IMR-90 (cell line): Measurements from ENCODE around the gene AGBL1. TPM values are rescaled to one million over a fixed set of nuclear protein-coding genes. Genes with fewer than 3 reads are reported as not detected.

ENCODE experiments used
- ATAC-seq: fragments of 200-7000 bp; cut with Tn5 transposase; 2 replicates; pipeline ENCODE4 v1.9.1; 2020; ENCODE audit warnings: low read depth, mild to moderate bottlenecking, moderate library complexity
- BruUV-seq: library from RNA; stranded (reverse); fragments of 400-500 nt; replicated peaks from 2 replicates; lab custom pipeline; 2021; lab: Mats Ljungman, UMichigan
- CTCF ChIA-PET: fragments of 300-600 bp; formaldehyde crosslinking; extraction: SDS; loops from one replicate; lab custom pipeline; 2021; ENCODE audit warnings: antibody characterized with exemption; lab: Yijun Ruan, JAX
- POLR2A ChIA-PET: fragments of 300-600 bp; sonication (Branson Sonifier 250); formaldehyde crosslinking; loops from one replicate; lab custom pipeline; 2022; ENCODE audit warnings: antibody characterized with exemption; ENCODE audit not compliant: unreplicated experiment; lab: Charles Lee
- DNase-seq: peaks from one replicate; pipeline ENCODE4 v3.0.0; 2013
- H2AFZ ChIP-seq: replicated peaks from 2 replicates; pipeline ENCODE3; 2013; ENCODE audit warnings: low read length, mild to moderate bottlenecking; ENCODE audit not compliant: poor library complexity
- H2AK5ac ChIP-seq: 2 replicates; pipeline ENCODE4 v1.6.1; 2013; ENCODE audit warnings: low read depth, low read length, inconsistent platforms
- H2AK9ac ChIP-seq: replicated peaks from 2 replicates; pipeline ENCODE3; 2013; ENCODE audit warnings: mild to moderate bottlenecking, low read depth, low read length, moderate library complexity; ENCODE audit not compliant: poor library complexity
- H2BK120ac ChIP-seq: 2 replicates; pipeline ENCODE4 v1.6.1; 2013; ENCODE audit warnings: low read depth, low read length, inconsistent platforms
- H2BK15ac ChIP-seq: 3 replicates; pipeline ENCODE4 v1.6.1; 2013; ENCODE audit warnings: low read depth, low read length, inconsistent platforms
- H2BK20ac ChIP-seq: 2 replicates; pipeline ENCODE4 v1.6.1; 2013; ENCODE audit warnings: low read depth, mild to moderate bottlenecking, inconsistent platforms, low read length, moderate library complexity
- H2BK5ac ChIP-seq: 2 replicates; pipeline ENCODE4 v1.6.1; 2013; ENCODE audit warnings: mild to moderate bottlenecking, low read depth, low read length, inconsistent platforms; ENCODE audit not compliant: poor library complexity, severe bottlenecking
- H3K14ac ChIP-seq: replicated peaks from 2 replicates; pipeline ENCODE4 v1.6.1; 2013; ENCODE audit warnings: low read depth, low read length, inconsistent platforms
- H3K18ac ChIP-seq: 2 replicates; pipeline ENCODE4 v1.6.1; 2013; ENCODE audit warnings: low read depth, low read length, control low read depth
- H3K23ac ChIP-seq: 2 replicates; pipeline ENCODE4 v1.6.1; 2013; ENCODE audit warnings: low read depth, low read length, inconsistent platforms
- H3K27ac ChIP-seq: 2 replicates; pipeline ENCODE4 v1.5.1; 2013; ENCODE audit warnings: mild to moderate bottlenecking, control low read depth, low read length; ENCODE audit not compliant: insufficient read depth
- H3K27me3 ChIP-seq: 2 replicates; pipeline ENCODE4 v1.6.1; 2013; ENCODE audit warnings: low read length; ENCODE audit not compliant: control insufficient read depth, insufficient read depth
- H3K36me3 ChIP-seq: 2 replicates; pipeline ENCODE4 v1.6.1; 2013; ENCODE audit warnings: low read length, mixed read lengths; ENCODE audit not compliant: control insufficient read depth, insufficient read depth
- H3K4ac ChIP-seq: 2 replicates; pipeline ENCODE4 v1.6.1; 2013; ENCODE audit warnings: low read depth, low read length, inconsistent platforms
- H3K4me1 ChIP-seq: 2 replicates; pipeline ENCODE4 v1.6.1; 2013; ENCODE audit warnings: low read length, mixed read lengths; ENCODE audit not compliant: control insufficient read depth, insufficient read depth
- H3K4me2 ChIP-seq: 2 replicates; pipeline ENCODE4 v1.6.1; 2013; ENCODE audit warnings: low read depth, mild to moderate bottlenecking, control low read depth, low read length, moderate library complexity
- H3K4me3 ChIP-seq: 2 replicates; pipeline ENCODE4 v1.5.1; 2013; ENCODE audit warnings: low read depth, mild to moderate bottlenecking, control low read depth, low read length, moderate library complexity; ENCODE audit not compliant: insufficient read depth
- H3K56ac ChIP-seq: 2 replicates; pipeline ENCODE4 v1.6.1; 2013; ENCODE audit warnings: low read length, inconsistent platforms; ENCODE audit not compliant: insufficient read depth; ENCODE audit errors: extremely low read depth
- H3K79me1 ChIP-seq, 2 experiments: 2 replicates each; pipeline ENCODE4 v1.6.1; 2013; ENCODE audit warnings: low read length in 2 of 2, inconsistent platforms in 1 of 2, low read depth in 1 of 2
- H3K9ac ChIP-seq: 2 replicates; pipeline ENCODE4 v1.6.1; 2013; ENCODE audit warnings: low read depth, low read length, control low read depth
- H3K9me1 ChIP-seq: 2 replicates; pipeline ENCODE4 v1.6.1; 2013; ENCODE audit warnings: low read length, inconsistent platforms; ENCODE audit not compliant: insufficient read depth
- H3K9me3 ChIP-seq: 2 replicates; pipeline ENCODE4 v1.6.1; 2013; ENCODE audit warnings: low read length; ENCODE audit not compliant: control insufficient read depth, insufficient read depth
- H4K20me1 ChIP-seq: 2 replicates; pipeline ENCODE4 v1.6.1; 2013; ENCODE audit warnings: low read length, inconsistent platforms; ENCODE audit not compliant: insufficient read depth
- H4K5ac ChIP-seq: 2 replicates; pipeline ENCODE4 v1.6.1; 2013; ENCODE audit warnings: mild to moderate bottlenecking, low read depth, low read length, control low read depth
- H4K8ac ChIP-seq, 2 experiments: 2 replicates each; pipeline ENCODE4 v1.6.1; 2013; ENCODE audit warnings: low read depth in 2 of 2, low read length in 2 of 2, control low read depth in 1 of 2, inconsistent platforms in 1 of 2
- H4K91ac ChIP-seq: 2 replicates; pipeline ENCODE4 v1.6.1; 2013; ENCODE audit warnings: low read depth, low read length, inconsistent platforms; ENCODE audit not compliant: insufficient read depth
- BHLHE40 ChIP-seq: fragments of 150-350 bp; IDR thresholded peaks from 2 replicates; pipeline ENCODE4 v1.6.1; 2016; ENCODE audit warnings: mild to moderate bottlenecking, low read depth, low read length
- CEBPB ChIP-seq: IDR thresholded peaks from 2 replicates; pipeline ENCODE4 v1.6.1; 2012; ENCODE audit warnings: low read depth, low read length, improper control_type of control experiment
- CHD1 ChIP-seq: IDR thresholded peaks from 2 replicates; pipeline ENCODE4 v1.6.1; 2012; ENCODE audit warnings: low read depth, low read length, improper control_type of control experiment
- FOS ChIP-seq: fragments of 150-350 bp; IDR thresholded peaks from 2 replicates; pipeline ENCODE4 v1.6.1; 2016; ENCODE audit warnings: low read depth, low read length
- MAFK ChIP-seq: IDR thresholded peaks from 2 replicates; pipeline ENCODE4 v1.6.1; 2012; ENCODE audit warnings: low read depth, low read length, improper control_type of control experiment
- MAZ ChIP-seq: IDR thresholded peaks from 2 replicates; pipeline ENCODE4 v1.6.1; 2012; ENCODE audit warnings: low read depth, mild to moderate bottlenecking, low read length, improper control_type of control experiment, moderate library complexity, borderline replicate concordance
- MXI1 ChIP-seq: IDR thresholded peaks from 2 replicates; pipeline ENCODE4 v1.6.1; 2012; ENCODE audit warnings: low read depth, mild to moderate bottlenecking, low read length, moderate library complexity, borderline replicate concordance
- NFE2L2 ChIP-seq: fragments of 150-350 bp; IDR thresholded peaks from 2 replicates; pipeline ENCODE4 v1.6.1; 2016; ENCODE audit warnings: low read depth, mild to moderate bottlenecking, low read length
- POLR2A ChIP-seq: IDR thresholded peaks from 2 replicates; pipeline ENCODE4 v1.6.1; 2012; ENCODE audit warnings: mild to moderate bottlenecking, low read depth, low read length
- RAD21 ChIP-seq: IDR thresholded peaks from 2 replicates; pipeline ENCODE4 v1.6.1; 2012; ENCODE audit warnings: low read length, improper control_type of control experiment
- RCOR1 ChIP-seq: IDR thresholded peaks from 2 replicates; pipeline ENCODE4 v1.6.1; 2012; ENCODE audit warnings: mild to moderate bottlenecking, low read length, improper control_type of control experiment; ENCODE audit not compliant: insufficient replicate concordance
- RFX5 ChIP-seq: IDR thresholded peaks from 2 replicates; pipeline ENCODE4 v1.8.0; 2012; ENCODE audit warnings: low read depth, mild to moderate bottlenecking, low read length, moderate library complexity
- SMC3 ChIP-seq: fragments of 150-350 bp; IDR thresholded peaks from 2 replicates; pipeline ENCODE4 v1.6.1; 2016; ENCODE audit warnings: low read depth, mild to moderate bottlenecking, antibody characterized with exemption, low read length, moderate library complexity
- USF2 ChIP-seq: fragments of 150-350 bp; IDR thresholded peaks from 2 replicates; pipeline ENCODE4 v1.6.1; 2017; ENCODE audit warnings: mild to moderate bottlenecking, antibody characterized with exemption, low read length, low read depth
- WGBS, 2 experiments: methylation state at CpG; one replicate each; pipeline versions ENCODE4 v1.1.5 to v1.1.7; 2013; ENCODE audit warnings: missing lambda C conversion rate in 2 of 2; ENCODE audit not compliant: insufficient read length in 1 of 2; ENCODE audit errors: extremely low coverage in 2 of 2; 5-methylcytosine and 5-hydroxymethylcytosine counted together
- dilution Hi-C: fragments of 300-500 bp; cut with HindIII; formaldehyde crosslinking; loops from one replicate; pipeline ENCODE4 v1.14.3; 2018; ENCODE audit warnings: low sequenced_read_pairs; ENCODE audit not compliant: unreplicated experiment
- in situ Hi-C: fragments of 300-500 bp; cut with MboI; formaldehyde crosslinking; loops from 3 replicates; pipeline ENCODE4 v1.14.3; 2019; ENCODE audit warnings: low sequenced_read_pairs, inconsistent platforms, mixed read lengths
- intact Hi-C: fragments of 100-400 bp; cut with micrococcal nuclease; formaldehyde crosslinking; loops from 2 replicates; pipeline ENCODE4 v1.10.0; 2022
- polyA plus RNA-seq, 3 experiments: library from polyadenylated mRNA; depleted of rRNA; stranded (reverse); fragments of >200 nt; gene quantifications; 2 replicates each; pipeline ENCODE4 v1.2.3, GENCODE V29; 2012; ENCODE audit warnings: low replicate concordance in 1 of 3
- total RNA-seq: library from RNA; depleted of rRNA; stranded (reverse); fragments of >200 nt; gene quantifications from 2 replicates; pipeline ENCODE4 v1.2.3, GENCODE V29; 2012
- TF ChIP-seq, protein P1 (sequence below): conservative IDR thresholded peaks from 2 replicates; pipeline ENCODE4 v1.5.1; 2012; ENCODE audit warnings: mild to moderate bottlenecking, low read depth, low read length, improper control_type of control experiment
- TF ChIP-seq, protein P2 (sequence below): fragments of 150-350 bp; IDR thresholded peaks from 2 replicates; pipeline ENCODE4 v1.6.1; 2016; ENCODE audit warnings: low read depth, mild to moderate bottlenecking, low read length, moderate library complexity, borderline replicate concordance

Gene AGBL1
- total and polyA plus RNA-seq, 2 of the 4 experiments (the other 2 are of a cell fraction), result not detected

- Histone ChIP-seq H3K4ac (no peak overlapping the region), H3K4me2 (no peak overlapping the region), H2AFZ (no peak overlapping the region), H3K27me3 (no peaks in the 10 kb centered on the region), H3K9me1 (no peaks in the 10 kb centered on the region), H4K5ac (no peak overlapping the region), H2BK120ac (no peak overlapping the region), H3K4me1 (no peaks in the 10 kb centered on the region), H3K4me3 (no peak overlapping the region), H2BK15ac (no peak overlapping the region), H3K36me3 (no peaks in the 10 kb centered on the region), H3K18ac (no peak overlapping the region), H2AK5ac (no peak overlapping the region), H4K91ac (no peak overlapping the region), H3K56ac (no peak overlapping the region), H3K9me3 (peaks cover 4% of the 10 kb centered on the region), H2BK5ac (no peak overlapping the region), H2BK20ac (no peak overlapping the region), H4K20me1 (no peaks in the 10 kb centered on the region), H4K8ac (no peak overlapping the region), H3K9ac (no peak overlapping the region), H3K23ac (no peak overlapping the region), H3K14ac (no peak overlapping the region), H3K79me1 (no peaks in the 10 kb centered on the region), H3K27ac (no peak overlapping the region), H2AK9ac (no peak overlapping the region)
- in situ Hi-C loops, result no loop called here
- ATAC-seq, result no peak
- dilution Hi-C loops, result no loop called here
- no peak for DNase-seq
- WGBS, 2 experiments, result no CpG with 5 or more reads among the region's 2 CpGs
- intact Hi-C loops, result no loop called here
- POLR2A ChIA-PET, result no interaction called here
- CTCF ChIA-PET, result no interaction called here
- BruUV-seq, result no TSS peak
- TF ChIP-seq CHD1 (no peak), CEBPB (no peak), USF2 (no peak), MAZ (no peak), RAD21 (no peak), FOS (no peak), BHLHE40 (no peak), SMC3 (no peak), MXI1 (no peak), POLR2A (no peak), NFE2L2 (no peak), RFX5 (no peak), RCOR1 (no peak), MAFK (no peak)
- TF ChIP-seq, protein P1, sequence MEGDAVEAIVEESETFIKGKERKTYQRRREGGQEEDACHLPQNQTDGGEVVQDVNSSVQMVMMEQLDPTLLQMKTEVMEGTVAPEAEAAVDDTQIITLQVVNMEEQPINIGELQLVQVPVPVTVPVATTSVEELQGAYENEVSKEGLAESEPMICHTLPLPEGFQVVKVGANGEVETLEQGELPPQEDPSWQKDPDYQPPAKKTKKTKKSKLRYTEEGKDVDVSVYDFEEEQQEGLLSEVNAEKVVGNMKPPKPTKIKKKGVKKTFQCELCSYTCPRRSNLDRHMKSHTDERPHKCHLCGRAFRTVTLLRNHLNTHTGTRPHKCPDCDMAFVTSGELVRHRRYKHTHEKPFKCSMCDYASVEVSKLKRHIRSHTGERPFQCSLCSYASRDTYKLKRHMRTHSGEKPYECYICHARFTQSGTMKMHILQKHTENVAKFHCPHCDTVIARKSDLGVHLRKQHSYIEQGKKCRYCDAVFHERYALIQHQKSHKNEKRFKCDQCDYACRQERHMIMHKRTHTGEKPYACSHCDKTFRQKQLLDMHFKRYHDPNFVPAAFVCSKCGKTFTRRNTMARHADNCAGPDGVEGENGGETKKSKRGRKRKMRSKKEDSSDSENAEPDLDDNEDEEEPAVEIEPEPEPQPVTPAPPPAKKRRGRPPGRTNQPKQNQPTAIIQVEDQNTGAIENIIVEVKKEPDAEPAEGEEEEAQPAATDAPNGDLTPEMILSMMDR, result no peak
- TF ChIP-seq, protein P2, sequence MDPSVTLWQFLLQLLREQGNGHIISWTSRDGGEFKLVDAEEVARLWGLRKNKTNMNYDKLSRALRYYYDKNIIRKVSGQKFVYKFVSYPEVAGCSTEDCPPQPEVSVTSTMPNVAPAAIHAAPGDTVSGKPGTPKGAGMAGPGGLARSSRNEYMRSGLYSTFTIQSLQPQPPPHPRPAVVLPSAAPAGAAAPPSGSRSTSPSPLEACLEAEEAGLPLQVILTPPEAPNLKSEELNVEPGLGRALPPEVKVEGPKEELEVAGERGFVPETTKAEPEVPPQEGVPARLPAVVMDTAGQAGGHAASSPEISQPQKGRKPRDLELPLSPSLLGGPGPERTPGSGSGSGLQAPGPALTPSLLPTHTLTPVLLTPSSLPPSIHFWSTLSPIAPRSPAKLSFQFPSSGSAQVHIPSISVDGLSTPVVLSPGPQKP, result no peak
Observed at GRCh38 chr15:86588413-86588812, 508.7 kb downstream of the AGBL1 start.
